GM23338 (cell line): ENCODE data around the gene AMER1. TPM values are rescaled to one million over a fixed set of nuclear protein-coding genes. Genes with fewer than 3 reads are reported as not detected.

Experiments used
- EZH2 ChIP-seq: fragments of 200-600 bp; sonication (generic); IDR thresholded peaks from one replicate; pipeline ENCODE4 v1.8.0; 2017; ENCODE audit warnings: antibody characterized with exemption, mild to moderate bottlenecking, low read depth; ENCODE audit not compliant: unreplicated experiment
- EZH2phosphoT487 ChIP-seq: fragments of 200-600 bp; sonication (generic); IDR thresholded peaks from one replicate; pipeline ENCODE4 v1.8.1; 2018; ENCODE audit warnings: antibody characterized with exemption; ENCODE audit not compliant: unreplicated experiment
- POLR2AphosphoS5 ChIP-seq: IDR thresholded peaks from 2 replicates; pipeline ENCODE4 v1.6.1; 2016; ENCODE audit warnings: antibody characterized with exemption, low read depth
- REST ChIP-seq: IDR thresholded peaks from one replicate; pipeline ENCODE4 v1.6.1; 2018; ENCODE audit warnings: antibody characterized with exemption; ENCODE audit not compliant: unreplicated experiment
- ZNF114 ChIP-seq: fragments of 250-450 bp; sonication (Bioruptor Pico); IDR thresholded peaks from 2 replicates; pipeline ENCODE4 v1.5.0; 2020; ENCODE audit warnings: mild to moderate bottlenecking, moderate library complexity
- polyA plus RNA-seq: library from polyadenylated mRNA; unstranded; fragments of >200 nt; fragmentation: Nextera tagmentation; extraction: Ambion mirVana; gene quantifications from 2 replicates; pipeline ENCODE4 v1.2.1, GENCODE V29; 2016
- total RNA-seq: library from RNA; depleted of rRNA; stranded (reverse); fragments of >200 nt; shearing (Covaris generic); gene quantifications from 2 replicates; pipeline ENCODE4 v1.2.3, GENCODE V29; 2014
- TF ChIP-seq, protein P1 (sequence below): fragments of 250-450 bp; sonication (Bioruptor Pico); IDR thresholded peaks from 2 replicates; pipeline ENCODE4 v1.5.0; 2020; ENCODE audit warnings: mild to moderate bottlenecking, moderate library complexity
- TF ChIP-seq, protein P2 (sequence below), 2 experiments: fragments of 200-600 bp in 1 of 2; sonication (generic) in 1 of 2; conservative IDR thresholded peaks; 2 replicates each; pipeline versions ENCODE4 v1.5.1 to v1.6.1; 2016 to 2017; ENCODE audit warnings: antibody characterized with exemption in 2 of 2, low read depth in 2 of 2, mild to moderate bottlenecking in 2 of 2, moderate library complexity in 1 of 2

The AMER1 gene
- total and polyA plus RNA-seq, 2 experiments from 2014 or later: 0.48 to 10.9 TPM

DNA sequence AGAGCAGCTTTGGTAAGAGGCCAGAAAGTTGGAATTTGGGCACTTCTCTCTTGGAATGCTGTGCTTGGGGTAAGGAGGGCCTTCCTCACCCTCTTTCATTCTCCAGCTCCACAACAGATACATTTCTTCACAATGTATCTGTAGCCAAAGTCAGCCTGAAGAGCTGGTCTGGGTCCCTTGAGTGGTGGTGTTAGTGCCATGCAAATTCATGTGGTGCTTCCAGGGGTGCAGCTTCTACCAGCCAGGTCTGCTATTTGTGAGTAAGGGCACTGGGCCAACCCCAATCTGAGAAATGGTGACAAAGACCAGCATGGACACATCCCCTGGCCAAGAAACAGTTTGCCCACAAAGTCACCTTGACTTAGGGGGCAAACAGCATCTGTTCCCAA, 17.8 kb downstream of the AMER1 start (continued):
- TF ChIP-seq, protein P1, sequence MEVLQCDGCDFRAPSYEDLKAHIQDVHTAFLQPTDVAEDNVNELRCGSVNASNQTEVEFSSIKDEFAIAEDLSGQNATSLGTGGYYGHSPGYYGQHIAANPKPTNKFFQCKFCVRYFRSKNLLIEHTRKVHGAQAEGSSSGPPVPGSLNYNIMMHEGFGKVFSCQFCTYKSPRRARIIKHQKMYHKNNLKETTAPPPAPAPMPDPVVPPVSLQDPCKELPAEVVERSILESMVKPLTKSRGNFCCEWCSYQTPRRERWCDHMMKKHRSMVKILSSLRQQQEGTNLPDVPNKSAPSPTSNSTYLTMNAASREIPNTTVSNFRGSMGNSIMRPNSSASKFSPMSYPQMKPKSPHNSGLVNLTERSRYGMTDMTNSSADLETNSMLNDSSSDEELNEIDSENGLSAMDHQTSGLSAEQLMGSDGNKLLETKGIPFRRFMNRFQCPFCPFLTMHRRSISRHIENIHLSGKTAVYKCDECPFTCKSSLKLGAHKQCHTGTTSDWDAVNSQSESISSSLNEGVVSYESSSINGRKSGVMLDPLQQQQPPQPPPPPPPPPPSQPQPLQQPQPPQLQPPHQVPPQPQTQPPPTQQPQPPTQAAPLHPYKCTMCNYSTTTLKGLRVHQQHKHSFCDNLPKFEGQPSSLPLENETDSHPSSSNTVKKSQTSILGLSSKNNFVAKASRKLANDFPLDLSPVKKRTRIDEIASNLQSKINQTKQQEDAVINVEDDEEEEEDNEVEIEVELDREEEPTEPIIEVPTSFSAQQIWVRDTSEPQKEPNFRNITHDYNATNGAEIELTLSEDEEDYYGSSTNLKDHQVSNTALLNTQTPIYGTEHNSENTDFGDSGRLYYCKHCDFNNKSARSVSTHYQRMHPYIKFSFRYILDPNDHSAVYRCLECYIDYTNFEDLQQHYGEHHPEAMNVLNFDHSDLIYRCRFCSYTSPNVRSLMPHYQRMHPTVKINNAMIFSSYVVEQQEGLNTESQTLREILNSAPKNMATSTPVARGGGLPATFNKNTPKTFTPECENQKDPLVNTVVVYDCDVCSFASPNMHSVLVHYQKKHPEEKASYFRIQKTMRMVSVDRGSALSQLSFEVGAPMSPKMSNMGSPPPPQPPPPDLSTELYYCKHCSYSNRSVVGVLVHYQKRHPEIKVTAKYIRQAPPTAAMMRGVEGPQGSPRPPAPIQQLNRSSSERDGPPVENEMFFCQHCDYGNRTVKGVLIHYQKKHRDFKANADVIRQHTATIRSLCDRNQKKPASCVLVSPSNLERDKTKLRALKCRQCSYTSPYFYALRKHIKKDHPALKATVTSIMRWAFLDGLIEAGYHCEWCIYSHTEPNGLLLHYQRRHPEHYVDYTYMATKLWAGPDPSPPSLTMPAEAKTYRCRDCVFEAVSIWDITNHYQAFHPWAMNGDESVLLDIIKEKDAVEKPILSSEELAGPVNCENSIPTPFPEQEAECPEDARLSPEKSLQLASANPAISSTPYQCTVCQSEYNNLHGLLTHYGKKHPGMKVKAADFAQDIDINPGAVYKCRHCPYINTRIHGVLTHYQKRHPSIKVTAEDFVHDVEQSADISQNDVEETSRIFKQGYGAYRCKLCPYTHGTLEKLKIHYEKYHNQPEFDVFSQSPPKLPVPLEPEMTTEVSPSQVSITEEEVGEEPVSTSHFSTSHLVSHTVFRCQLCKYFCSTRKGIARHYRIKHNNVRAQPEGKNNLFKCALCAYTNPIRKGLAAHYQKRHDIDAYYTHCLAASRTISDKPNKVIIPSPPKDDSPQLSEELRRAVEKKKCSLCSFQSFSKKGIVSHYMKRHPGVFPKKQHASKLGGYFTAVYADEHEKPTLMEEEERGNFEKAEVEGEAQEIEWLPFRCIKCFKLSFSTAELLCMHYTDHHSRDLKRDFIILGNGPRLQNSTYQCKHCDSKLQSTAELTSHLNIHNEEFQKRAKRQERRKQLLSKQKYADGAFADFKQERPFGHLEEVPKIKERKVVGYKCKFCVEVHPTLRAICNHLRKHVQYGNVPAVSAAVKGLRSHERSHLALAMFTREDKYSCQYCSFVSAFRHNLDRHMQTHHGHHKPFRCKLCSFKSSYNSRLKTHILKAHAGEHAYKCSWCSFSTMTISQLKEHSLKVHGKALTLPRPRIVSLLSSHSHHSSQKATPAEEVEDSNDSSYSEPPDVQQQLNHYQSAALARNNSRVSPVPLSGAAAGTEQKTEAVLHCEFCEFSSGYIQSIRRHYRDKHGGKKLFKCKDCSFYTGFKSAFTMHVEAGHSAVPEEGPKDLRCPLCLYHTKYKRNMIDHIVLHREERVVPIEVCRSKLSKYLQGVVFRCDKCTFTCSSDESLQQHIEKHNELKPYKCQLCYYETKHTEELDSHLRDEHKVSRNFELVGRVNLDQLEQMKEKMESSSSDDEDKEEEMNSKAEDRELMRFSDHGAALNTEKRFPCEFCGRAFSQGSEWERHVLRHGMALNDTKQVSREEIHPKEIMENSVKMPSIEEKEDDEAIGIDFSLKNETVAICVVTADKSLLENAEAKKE (CRISPR knock-in tag): no peak
- no peak for TF ChIP-seq EZH2phosphoT487
- TF ChIP-seq, protein P2, sequence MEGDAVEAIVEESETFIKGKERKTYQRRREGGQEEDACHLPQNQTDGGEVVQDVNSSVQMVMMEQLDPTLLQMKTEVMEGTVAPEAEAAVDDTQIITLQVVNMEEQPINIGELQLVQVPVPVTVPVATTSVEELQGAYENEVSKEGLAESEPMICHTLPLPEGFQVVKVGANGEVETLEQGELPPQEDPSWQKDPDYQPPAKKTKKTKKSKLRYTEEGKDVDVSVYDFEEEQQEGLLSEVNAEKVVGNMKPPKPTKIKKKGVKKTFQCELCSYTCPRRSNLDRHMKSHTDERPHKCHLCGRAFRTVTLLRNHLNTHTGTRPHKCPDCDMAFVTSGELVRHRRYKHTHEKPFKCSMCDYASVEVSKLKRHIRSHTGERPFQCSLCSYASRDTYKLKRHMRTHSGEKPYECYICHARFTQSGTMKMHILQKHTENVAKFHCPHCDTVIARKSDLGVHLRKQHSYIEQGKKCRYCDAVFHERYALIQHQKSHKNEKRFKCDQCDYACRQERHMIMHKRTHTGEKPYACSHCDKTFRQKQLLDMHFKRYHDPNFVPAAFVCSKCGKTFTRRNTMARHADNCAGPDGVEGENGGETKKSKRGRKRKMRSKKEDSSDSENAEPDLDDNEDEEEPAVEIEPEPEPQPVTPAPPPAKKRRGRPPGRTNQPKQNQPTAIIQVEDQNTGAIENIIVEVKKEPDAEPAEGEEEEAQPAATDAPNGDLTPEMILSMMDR (conservative IDR thresholded peaks at IDR 0.05; ENCODE audit: low read depth in 2 of 2): no peak
- TF ChIP-seq EZH2: no peak
- TF ChIP-seq REST: no peak
- TF ChIP-seq POLR2AphosphoS5: no peak
- TF ChIP-seq ZNF114 (CRISPR knock-in tag): no peak
